HG03442 (cell line): Measurements from ENCODE around the gene RPS6KL1.
"Not testable (repeated sequence)": the region's sequence is repeated elsewhere in the genome, so short reads cannot be mapped to it uniquely, and the experiment has no call there.

ENCODE experiments used
- ATAC-seq: cut with Tn5 transposase; IDR thresholded peaks from one replicate; pipeline ENCODE4 v1.9.1; 2021; ENCODE audit warnings: mild to moderate bottlenecking, moderate library complexity; ENCODE audit not compliant: unreplicated experiment

RPS6KL1 gene

DNA sequence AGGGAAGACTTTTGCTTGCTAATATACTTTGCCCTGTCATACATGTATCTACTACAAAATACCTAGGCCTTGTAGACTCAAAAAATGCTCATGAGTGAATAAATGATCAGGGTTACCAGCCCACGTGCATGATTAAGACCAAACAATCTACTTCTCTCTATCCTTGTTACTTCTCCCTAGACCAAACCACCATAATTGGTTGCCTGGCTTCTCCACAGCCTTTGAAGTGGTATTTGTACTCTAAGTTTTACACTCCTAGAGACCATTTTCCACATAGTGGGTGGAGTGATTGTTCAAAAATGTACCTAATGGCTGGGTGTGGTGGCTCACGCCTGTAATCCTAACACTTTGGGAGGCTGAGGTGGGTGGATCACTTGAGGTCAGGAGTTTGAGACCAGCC is 14.1 kb upstream of the RPS6KL1 start:
- no peak for ATAC-seq

DNA sequence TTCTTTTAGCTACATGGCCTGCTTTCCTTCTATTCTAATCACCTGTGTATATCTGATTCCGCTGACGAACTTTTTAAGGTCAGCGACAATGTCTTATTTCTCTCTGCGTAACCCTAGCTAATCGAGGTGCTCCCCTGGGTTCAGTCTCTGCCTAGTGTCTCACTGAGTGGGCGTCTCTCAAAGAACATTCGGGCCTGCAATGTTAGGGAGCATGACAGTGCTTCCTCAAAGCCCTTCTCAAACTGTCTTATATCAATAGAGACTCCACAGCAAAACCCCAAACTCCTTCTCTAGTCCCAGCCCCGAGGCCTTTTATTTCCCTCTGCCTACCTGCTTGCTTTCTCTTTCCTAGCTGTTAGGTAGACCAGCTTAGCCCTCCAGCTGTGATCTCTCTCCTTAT is 13.7 kb upstream of the RPS6KL1 start:
- no peak for ATAC-seq

DNA sequence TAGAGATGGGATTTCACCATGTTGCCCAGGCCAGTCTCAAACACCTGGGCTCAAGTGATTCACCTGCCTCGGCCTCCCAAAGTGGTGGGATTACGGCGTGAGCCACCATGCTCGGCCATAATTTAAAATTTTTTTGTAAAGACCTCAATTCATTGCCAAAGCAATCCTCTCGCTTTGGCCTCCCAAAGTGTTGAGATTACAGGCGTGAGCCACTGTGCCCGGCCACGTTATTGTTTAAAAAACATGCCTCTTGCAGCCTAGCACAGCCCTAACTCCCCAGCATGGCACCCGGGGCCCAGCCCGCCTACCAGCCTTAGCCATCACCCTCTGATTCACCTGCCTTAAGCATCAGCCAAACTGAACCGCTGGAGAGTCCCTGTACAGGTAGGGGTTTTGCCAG is 13.1 kb upstream of the RPS6KL1 start:
- no peak for ATAC-seq

DNA sequence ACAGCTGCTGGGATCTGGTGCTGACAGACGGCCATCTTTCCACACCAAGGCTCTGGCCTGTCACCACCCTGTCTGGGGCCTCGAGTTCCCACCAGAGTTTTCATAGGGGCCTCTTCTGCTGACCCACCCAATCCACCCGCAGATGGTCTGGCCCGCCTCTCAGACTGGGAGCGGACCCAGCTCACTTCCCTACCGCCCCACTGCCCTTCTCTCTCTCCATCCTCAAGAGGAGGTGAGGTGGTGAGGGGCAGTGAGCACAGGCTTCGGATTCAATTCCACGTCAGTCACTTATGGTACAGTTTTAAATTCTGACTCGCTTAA is 12.3 kb upstream of the RPS6KL1 start:
- ATAC-seq: no peak

DNA sequence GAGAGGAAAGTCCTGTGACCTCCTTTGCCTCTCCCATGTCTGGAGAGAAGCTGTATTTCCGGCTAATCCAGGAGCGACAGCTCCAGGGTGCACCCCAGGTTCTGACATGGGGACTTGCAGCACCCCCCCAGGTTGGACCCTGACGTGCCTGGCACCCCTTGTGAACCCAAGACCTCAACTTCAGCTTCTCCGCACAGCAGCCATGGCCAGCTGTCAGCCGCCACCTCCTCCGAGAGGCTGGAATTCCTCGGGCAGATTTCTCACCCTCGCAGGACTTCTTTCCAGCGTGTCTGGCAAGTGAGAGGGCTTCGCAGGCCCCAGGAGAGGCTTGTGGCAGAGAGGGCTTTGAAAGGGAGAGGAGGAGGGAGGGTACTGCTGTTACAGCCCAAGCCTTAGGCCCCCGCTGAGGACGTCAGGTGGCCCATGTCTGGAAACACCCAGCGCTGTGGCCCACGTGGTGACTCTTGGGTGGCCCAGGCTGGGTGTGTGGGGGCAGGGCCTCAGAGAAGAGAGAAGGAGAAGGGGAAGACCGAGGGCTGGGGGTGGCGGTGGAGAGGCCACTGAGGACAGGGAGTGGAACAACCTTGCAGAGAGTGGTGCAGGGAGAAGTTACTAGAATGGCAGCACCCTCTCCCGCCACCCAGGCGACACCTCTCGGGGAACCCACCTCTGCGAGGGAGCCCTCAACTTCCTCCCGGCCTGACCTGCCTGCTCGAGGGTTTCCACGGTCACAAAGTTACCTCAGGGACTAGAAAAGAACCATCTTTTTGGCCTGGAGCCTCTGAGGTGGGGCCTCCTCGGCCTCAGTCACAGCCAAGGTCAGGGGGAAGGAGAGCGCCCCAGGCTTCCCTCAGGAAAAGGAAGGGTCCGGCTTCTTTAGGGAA is 11.7 kb upstream of the RPS6KL1 start:
- no peak for ATAC-seq

DNA sequence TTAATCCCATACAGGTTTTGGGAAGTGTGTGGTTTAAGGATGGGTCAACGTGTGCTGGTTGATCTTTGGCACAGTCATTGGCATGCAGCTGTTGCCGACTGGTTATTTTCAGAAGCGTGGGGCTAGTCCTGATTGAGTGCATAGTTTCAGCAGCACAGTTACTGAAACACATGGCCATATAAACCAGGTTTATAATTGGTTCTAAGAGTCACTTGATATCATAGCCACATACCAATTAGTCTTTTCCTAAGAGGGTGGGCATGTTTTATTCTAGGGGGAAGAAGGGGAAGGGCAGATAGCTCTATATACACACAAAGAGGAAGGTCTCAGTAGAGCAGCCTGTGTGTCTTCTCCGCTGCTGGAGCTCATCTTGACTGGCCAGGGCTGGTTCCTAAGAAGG is 11.0 kb upstream of the RPS6KL1 start:
- ATAC-seq: no peak

DNA sequence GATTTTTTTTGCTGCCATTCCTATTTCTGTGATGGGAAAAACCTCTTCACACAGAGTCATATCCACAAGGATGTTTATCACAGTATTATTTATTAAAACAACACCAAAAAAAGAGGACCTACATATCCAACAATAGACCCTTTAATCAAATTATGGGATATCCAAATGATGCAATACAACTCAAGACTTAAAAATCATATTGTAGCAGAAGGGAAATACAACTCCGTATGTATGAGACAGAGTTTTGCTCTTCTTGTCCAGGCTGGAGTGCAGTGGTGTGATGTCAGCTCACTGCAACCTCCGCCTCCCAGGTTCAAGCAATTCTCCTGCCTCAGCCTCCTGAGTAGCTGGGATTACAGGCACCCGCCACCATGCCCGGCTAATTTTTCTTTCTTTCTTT is 9.9 kb upstream of the RPS6KL1 start:
- not testable (repeated sequence) for ATAC-seq

DNA sequence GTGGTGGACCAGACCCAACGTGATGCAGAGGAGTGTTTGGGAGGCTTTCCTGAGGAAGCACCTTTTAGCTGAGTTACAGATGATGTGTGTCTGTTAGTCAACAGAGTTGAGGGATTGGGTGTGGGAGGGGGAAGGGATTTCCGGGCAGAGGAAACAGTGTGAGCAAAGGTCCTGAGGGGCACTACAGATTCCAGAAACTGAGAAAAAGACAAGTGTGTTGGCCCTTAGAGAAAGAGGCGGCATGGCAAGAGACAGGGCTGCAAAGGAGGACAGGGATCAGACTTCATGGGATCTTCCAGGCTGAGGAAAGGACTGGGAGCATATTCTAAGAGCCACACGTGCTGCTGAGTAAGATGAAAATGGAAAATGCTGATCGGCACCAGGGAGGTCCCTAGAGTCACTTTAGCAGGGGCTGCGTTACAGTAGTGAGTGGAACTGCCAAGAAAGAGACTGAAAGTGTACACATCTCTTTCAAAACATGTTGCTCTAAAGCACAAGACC is 9.4 kb upstream of the RPS6KL1 start:
- ATAC-seq: no peak

DNA sequence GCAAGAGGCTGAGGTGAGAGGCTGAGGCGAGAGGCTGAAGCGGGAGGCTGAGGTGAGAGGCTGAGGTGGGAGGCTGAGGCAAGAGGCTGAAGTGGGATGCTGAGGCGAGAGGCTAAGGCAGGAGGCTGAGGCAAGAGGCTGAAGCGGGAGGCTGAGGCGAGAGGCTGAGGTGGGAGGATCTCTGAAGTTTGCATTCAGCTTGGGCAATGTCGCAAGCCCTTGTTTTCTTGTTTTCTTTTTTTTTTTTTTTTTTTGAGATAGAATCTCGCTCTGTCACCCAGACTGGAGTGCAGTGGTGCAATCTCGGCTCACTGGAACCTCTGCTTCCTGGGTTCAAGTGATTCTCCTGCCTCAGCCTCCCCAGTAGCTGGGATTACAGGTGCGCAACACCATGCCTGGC is 8.7 kb upstream of the RPS6KL1 start:
- not testable (repeated sequence) for ATAC-seq

DNA sequence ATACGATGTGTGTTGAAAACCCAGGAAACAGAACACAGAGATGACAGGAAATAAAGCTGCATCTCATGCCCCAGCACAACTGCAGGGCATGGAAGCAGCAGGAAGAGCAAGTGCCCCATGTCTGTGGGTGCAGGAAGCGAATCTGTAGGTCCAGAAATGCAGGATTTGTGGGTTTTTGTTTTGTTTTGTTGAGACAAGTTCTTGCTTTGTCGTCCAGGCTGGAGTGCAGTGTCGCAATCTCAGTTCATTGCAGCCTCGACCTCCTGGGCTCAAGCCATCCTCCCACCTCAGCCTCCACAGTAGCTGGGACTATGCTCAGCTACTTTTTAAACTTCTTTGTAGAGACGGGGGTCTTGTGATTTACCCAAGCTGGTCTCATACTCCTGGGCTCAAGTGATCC is 6.2 kb upstream of the RPS6KL1 start:
- no peak for ATAC-seq

DNA sequence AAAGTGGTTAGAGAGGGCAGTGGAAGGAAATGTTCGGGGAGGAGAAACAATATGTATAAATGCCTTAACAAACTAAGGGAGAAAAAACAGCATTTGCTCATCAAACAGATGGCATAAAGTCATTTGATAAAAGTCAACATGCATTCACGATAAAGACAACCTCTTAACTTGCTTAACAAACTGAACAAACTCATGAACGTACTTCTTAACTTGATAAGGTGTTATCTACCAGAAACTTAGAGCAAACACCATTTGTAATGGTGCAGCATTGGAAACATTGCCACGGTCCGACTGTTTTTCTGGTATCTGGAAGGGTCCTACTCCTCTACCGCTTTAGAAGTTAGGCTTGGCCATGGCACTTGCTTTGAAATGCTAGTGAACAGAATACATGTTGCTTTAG is 4.2 kb upstream of the RPS6KL1 start:
- no peak for ATAC-seq

DNA sequence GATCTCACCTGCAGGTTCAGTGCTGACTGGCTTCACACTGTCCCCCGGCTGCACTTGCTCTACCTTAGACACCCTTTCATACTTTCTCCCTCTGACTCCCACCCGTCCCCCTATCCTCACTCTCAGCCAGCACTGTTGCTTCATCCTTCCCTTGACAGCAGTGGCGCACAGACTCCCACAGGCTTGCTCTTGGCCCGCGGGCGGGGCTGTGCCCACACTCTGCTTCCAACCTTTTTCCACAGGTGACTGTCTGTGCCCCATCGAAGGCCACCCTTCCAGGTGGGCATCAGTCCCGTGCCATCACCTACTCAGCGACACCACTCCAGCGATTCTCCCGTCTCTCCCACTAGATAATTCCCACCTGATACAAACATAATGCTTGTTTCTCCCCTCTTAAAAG is 1.0 kb upstream of the RPS6KL1 start:
- no peak for ATAC-seq

DNA sequence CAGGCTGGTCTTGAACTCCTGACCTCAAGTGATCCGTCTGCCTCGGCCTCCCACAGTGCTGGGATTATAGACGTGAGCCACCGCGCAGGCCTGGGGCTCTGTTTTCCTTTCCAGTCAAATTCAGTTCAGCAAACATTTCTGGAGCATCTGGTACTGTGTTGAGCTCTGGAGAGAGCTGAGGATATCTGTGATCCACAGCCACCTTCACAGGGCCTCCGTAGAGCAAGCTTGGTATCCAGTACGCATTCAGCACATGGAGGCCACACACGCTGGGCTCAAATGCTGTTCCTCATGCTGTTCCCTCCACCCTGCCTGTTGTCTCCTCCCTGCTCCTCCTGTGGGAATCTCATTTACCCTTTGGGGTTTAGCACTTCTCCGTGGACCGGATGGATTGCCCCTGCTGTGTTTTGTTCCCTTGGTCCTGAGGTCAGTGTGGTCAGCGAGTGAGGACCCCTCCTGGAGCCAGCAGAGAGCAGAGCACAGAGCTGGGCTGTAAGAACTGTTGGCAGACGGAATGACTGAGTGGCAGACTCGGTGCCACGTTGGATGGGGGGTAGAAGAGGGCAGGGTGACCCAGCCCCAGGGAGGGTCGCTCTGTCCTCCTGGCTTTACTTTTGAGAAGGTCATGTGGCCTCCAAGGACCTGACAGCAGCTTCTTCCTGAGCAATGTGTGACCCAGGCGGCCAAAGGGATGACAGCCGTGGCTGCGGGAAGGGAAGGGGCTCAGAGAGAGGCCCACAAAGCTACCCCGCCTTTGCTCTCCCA is 891 bp downstream of the RPS6KL1 start:
- no peak for ATAC-seq

DNA sequence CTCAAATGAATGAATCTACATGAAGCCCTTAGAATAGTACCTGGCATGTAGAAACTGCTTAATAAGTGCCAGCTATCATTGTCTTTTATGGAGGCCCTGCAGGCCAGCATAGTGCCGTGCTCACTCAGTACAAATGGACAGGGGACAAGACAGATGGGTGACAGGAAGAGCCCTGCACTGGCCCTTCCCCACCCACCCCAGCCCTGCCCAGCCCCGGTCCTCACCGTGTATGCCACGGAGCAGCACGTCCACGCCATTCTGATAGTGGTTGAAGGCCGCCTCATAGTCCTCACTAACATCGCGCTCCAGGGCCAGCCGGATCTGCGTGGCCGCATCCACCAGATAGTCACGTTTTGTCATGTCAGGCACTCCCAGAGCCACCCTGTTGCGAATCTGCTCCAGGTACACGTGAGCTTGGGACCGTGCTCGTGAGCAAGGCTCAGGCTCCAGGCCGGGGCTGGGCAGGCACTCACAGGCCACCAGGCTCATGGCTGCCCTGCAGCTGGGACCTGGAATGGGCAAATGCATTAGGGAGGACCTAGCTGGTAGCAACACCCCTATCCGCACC is 1.9 kb downstream of the RPS6KL1 start:
- no peak for ATAC-seq

DNA sequence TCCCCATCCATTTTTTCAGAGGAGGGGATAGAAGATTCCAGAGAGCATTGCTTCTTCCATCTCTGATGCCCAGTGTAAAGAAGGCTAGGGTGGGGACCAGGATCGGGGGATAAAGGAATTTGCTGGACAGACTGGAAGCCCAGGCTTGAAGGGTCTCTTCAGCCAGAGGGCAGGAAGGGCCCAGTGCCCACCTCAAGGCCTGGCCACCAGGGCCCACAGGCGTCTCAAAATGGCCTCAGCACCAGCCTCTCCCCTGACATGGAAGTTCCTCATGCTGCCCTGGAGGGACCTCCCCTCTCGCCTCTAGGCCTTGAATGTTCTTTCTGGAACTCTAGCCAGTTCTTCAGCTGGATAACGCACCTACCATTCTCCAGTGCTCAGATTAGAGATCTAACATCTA is 2.8 kb downstream of the RPS6KL1 start:
- no peak for ATAC-seq

DNA sequence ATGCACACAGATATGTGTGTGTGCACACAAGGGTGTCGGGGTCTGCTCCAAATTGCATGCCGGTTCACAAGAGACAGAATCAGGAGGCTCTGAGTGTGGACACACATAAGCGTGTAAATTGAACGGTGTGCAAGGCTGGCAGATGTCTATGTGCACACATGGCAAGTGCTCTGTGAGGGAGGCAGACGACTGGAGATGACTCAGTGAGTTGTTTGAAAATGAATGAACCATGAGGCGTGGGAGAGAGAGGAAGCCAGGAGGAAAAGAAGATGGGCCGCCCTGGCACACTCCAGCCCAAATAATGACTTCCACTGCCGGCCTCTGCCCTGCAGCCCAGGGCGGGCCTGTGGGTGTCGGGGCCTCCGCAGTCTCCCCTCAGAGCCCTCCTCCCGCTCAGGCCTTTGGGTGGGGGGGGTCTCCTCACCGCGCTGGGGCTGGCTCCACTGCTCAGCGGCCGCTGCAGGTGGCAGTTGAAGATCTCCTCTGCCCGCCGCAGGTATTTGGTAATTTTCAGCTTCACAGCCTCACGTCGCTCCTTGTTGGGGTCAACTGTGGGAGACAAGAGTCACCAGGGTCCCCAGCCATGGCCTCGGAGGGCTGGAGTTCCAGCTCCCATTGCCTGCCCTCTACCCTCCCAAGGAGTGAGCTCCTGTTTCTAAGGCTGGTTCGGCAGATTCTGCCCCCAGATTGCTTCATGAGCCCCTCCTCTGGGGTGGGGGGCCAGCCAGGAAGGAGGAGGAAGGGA is 3.5 kb downstream of the RPS6KL1 start:
- ATAC-seq: no peak

DNA sequence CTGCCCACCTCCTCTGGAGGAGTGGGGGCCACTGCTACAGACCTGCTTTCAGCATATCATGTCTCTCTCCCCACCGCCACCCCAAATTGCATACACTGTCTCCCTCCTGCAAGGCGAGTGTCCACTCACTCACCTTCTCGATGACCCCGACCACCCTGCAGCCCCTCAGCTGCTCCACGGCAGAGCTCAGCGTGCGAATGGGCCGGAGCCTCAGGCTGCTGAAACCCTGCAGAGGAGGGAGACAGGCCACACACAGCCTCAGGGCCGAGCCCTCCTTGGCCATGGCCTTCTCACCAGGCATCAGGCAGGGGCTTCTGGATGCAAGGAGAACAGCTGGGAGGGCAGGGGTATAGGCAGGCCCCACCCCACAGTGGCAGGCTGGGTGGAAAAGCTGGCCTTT is 4.7 kb downstream of the RPS6KL1 start:
- no peak for ATAC-seq

DNA sequence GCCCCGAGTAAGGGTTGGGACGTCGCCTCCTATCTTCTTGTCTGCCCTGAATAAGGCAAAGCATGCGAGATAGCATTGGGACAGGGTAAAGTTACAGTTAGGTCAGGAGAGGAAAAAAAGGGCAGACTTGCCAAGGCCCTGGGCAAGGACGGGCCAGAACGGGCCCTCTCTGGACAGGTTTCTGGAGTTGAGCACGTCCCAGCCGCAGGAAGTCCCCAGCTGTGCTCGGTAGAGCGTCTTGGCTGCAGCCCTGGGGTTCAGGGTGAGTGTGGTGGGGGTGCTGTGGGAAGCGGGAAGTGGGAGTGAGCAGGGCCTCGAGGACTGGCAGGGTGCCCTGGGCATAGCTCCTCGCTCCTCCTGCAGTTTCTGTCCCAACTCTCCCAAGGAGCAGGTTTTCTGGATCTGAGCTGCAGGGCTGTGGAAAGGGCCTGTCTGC is 5.4 kb downstream of the RPS6KL1 start:
- ATAC-seq: no peak

DNA sequence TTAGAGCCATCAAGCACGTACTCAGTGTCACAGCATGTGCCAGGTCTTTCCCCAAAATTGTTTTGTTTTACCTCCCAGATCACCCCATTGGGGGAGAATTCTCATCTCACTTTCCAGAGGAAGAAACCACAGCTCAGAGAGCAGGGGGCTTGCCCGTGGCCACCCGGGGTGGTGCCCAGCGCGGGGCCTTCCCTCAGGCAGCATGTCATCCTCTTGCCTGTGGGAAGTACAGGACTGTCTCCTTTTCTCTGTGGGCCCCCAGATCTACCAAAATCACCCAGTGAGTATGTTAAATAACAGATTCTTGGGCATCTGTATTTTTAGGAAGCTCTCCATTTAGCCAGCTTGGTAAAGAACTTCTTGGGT is 5.9 kb downstream of the RPS6KL1 start:
- no peak for ATAC-seq

DNA sequence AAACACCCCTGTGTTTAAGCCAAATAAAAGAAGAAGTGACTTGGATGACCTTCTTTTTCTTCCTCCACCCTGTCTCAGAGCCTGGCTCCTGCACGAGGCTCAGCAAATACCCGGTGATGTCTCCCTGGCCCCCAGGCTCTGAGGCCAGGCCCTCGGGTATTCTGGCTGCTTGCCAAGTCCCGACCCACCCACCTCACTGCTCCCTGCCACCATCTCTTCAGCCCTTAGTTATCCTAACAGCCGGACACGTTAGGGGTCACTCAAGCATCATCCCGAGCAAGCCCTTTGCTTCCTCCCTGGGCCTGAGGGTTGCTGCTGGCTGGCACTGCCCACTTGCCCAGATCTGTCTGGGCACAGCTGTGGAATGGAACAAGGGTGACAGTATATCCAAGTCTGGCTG is 7.2 kb downstream of the RPS6KL1 start:
- ATAC-seq: no peak

DNA sequence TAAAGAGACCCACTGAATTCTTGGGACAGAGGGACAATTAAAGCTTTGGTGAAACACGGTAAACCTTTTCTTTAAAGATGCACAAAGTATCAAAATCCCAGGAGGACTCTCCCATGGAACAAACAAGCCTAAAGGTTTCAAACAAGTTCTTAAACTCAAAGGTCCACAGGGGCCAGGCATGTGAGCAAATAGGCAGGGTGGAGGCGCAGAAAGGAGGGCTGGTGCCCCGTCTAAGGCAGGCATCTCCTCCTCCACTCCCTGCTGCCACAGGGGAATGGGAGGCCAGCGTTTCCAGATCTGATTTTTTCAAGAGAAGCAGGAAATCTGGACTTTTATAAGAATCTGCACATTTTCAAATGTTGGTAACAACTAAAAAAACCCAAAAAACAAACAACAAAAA is 7.6 kb downstream of the RPS6KL1 start:
- ATAC-seq: no peak
